Parathyroid adenoma (tissue), 2 donors: ENCODE data around the gene PRDX2.

Experiments
- H2AFZ ChIP-seq: fragments of 300-600 bp; sonication (generic); one replicate; pipeline ENCODE4 v1.7.0; 2017; ENCODE audit warnings: antibody characterized with exemption, mild to moderate bottlenecking
- H3K27ac ChIP-seq: fragments of 300-600 bp; sonication (generic); one replicate; pipeline ENCODE4 v1.7.0; 2017
- H3K27me3 ChIP-seq: fragments of 300-600 bp; sonication (generic); one replicate; pipeline ENCODE4 v1.7.0; 2017; ENCODE audit warnings: low read length; ENCODE audit not compliant: control insufficient read depth, insufficient read depth
- H3K36me3 ChIP-seq: fragments of 300-600 bp; sonication (generic); one replicate; pipeline ENCODE4 v1.7.0; 2017; ENCODE audit warnings: low read length; ENCODE audit not compliant: control insufficient read depth, insufficient read depth
- H3K4me1 ChIP-seq: fragments of 300-600 bp; sonication (generic); one replicate; pipeline ENCODE4 v1.7.0; 2017; ENCODE audit warnings: control low read depth
- H3K4me2 ChIP-seq: fragments of 300-600 bp; sonication (generic); one replicate; pipeline ENCODE4 v1.7.0; 2017; ENCODE audit warnings: low read length
- H3K4me3 ChIP-seq: fragments of 300-600 bp; sonication (generic); one replicate; pipeline ENCODE4 v1.7.0; 2017; ENCODE audit warnings: low read depth, low read length
- H3K79me2 ChIP-seq: fragments of 300-600 bp; sonication (generic); one replicate; pipeline ENCODE4 v1.7.0; 2017; ENCODE audit warnings: control low read depth
- H3K9ac ChIP-seq: fragments of 300-600 bp; sonication (generic); one replicate; pipeline ENCODE4 v1.7.0; 2017; ENCODE audit warnings: mild to moderate bottlenecking
- H3K9me3 ChIP-seq: fragments of 300-600 bp; sonication (generic); one replicate; pipeline ENCODE4 v1.7.0; 2017; ENCODE audit warnings: low read length; ENCODE audit not compliant: control insufficient read depth
- TF ChIP-seq, protein P1 (sequence below): fragments of 300-600 bp; sonication (generic); IDR thresholded peaks from one replicate; pipeline ENCODE4 v1.7.0; 2017; ENCODE audit warnings: antibody characterized with exemption, mild to moderate bottlenecking
- donor health status: primary hyperparathyroidism.

The PRDX2 gene

DNA sequence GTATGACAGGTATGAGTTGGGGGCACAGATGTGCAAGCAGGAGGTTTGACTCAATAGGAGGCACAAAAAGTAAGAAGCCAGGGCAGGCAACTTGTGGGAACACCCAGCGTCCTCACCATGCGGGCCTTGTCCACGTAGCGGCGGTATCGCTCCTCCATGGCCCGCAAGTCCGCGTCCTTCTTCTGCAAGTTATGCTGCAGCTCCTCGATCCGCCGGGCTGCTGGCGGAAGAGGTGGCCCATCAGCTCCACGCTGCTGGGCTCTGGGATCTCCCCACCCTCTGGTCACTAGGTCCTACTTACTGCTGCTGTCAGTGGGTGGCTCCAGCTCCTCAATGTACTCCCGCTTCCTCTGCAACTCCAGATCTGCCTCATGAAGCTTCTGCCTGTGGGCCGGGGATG is 36.9 kb downstream of the PRDX2 start:
- Histone ChIP-seq H3K4me2 (no peak overlapping the region), H3K9me3 (no peaks in the 10 kb centered on the region), H2AFZ (no peak overlapping the region), H3K27me3 (no peaks in the 10 kb centered on the region), H3K27ac (no peak overlapping the region), H3K36me3 (no peaks in the 10 kb centered on the region), H3K9ac (no peak overlapping the region), H3K4me1 (no peaks in the 10 kb centered on the region), H3K79me2 (no peaks in the 10 kb centered on the region), H3K4me3 (no peak overlapping the region)
- TF ChIP-seq, protein P1, sequence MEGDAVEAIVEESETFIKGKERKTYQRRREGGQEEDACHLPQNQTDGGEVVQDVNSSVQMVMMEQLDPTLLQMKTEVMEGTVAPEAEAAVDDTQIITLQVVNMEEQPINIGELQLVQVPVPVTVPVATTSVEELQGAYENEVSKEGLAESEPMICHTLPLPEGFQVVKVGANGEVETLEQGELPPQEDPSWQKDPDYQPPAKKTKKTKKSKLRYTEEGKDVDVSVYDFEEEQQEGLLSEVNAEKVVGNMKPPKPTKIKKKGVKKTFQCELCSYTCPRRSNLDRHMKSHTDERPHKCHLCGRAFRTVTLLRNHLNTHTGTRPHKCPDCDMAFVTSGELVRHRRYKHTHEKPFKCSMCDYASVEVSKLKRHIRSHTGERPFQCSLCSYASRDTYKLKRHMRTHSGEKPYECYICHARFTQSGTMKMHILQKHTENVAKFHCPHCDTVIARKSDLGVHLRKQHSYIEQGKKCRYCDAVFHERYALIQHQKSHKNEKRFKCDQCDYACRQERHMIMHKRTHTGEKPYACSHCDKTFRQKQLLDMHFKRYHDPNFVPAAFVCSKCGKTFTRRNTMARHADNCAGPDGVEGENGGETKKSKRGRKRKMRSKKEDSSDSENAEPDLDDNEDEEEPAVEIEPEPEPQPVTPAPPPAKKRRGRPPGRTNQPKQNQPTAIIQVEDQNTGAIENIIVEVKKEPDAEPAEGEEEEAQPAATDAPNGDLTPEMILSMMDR: no peak

DNA sequence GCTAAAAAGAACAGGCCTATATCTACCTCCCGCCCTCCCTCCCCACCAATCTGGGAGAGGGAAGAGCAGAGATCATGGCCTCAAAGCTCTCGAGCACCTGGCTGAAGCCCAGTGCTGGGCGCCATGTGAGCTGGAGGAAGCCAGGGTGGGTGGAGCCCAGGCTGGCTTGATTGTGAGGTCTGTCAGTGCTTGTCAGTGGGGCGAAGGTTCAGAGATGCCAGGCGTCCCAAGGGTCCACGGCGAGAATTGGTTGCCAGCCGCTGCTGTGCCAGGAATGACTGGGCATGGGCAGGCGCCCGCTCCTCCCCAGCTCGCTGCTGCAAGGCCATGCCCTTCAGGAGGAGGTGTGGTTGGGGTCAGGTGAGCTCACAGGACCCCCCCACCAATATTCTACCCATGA is 38.5 kb downstream of the PRDX2 start:
- no peaks in the 10 kb centered on the region for H3K9me3 ChIP-seq
- H3K4me3 ChIP-seq: no peak overlapping the region
- no peak overlapping the region for H3K4me2 ChIP-seq
- H3K4me1 ChIP-seq: no peaks in the 10 kb centered on the region
- H3K27ac ChIP-seq: no peak overlapping the region
- no peaks in the 10 kb centered on the region for H3K27me3 ChIP-seq
- no peak overlapping the region for H3K9ac ChIP-seq
- TF ChIP-seq, protein P1: no peak
- H3K36me3 ChIP-seq: no peaks in the 10 kb centered on the region
- no peaks in the 10 kb centered on the region for H3K79me2 ChIP-seq
- H2AFZ ChIP-seq: no peak overlapping the region

DNA sequence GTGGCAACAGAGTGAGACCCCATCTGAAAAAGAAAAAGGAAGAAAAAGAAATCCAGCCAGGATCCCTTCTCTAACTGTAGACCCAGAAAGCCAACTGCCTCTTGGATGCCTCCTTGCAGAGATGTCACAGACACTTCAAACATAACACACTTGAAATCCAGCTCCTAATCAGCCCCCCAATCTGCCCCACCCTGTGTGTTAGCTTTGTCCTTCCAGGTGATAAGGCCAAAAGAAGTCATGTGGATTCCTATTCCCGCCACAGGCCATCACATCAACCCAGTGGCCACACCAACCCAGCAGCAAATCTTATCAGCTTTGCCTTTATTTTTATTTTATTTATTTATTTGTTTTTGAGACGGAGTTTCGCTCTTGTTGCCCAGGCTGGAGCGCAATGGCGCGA is 41.9 kb downstream of the PRDX2 start:
- Histone ChIP-seq H3K27ac (no peak overlapping the region), H3K27me3 (no peaks in the 10 kb centered on the region), H2AFZ (no peak overlapping the region)

DNA sequence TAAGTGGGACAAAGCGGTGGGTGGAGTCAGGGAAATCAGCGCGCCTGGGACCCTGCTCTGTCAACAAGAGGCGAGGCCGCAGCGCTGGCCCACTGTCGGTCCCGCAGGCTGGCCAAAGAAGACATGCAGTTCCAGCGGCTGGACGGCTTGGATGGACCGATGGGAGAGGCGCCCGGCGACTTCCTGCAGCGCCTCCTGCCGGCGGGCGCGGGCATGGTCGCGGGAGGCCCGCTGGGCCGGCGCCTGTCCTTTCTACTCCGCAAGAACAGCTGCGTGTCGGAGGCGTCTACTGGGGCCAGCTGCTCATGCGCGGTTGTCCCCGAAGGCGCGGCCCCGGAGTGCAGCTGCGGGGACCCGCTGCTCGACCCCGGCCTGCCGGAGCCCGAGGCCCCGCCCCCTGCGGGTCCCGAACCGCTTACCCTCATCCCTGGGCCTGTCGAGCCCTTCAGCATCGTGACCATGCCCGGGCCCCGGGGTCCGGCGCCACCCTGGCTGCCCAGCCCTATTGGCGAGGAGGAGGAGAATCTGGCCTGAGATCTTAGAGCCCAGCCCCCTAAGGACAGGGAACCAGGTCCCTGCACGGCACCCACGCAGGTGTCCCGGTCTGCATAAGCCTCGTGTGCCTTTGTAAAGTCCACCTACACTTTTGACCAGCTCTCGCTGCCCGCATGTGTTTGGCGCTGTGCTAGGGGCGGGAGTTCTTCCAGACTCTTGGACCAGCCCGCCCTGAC is 43.9 kb downstream of the PRDX2 start:
- H3K4me1 ChIP-seq: peaks cover 2% of the 10 kb centered on the region
- H3K9ac ChIP-seq: no peak overlapping the region
- H3K4me2 ChIP-seq: peak overlapping the region; percentile 42
- TF ChIP-seq, protein P1: peak; percentile 97
- no peaks in the 10 kb centered on the region for H3K79me2 ChIP-seq
- no peaks in the 10 kb centered on the region for H3K27me3 ChIP-seq
- peak overlapping the region; percentile 67 for H3K27ac ChIP-seq
- peak overlapping the region; percentile 3 for H3K4me3 ChIP-seq
- peak overlapping the region; percentile 87 for H2AFZ ChIP-seq
- H3K9me3 ChIP-seq: no peaks in the 10 kb centered on the region
- H3K36me3 ChIP-seq: no peaks in the 10 kb centered on the region

More for the DNA sequence above, 41.9 kb downstream of the PRDX2 start:
- H3K4me2 ChIP-seq: no peak overlapping the region
- TF ChIP-seq, protein P1: no peak
- H3K79me2 ChIP-seq: no peaks in the 10 kb centered on the region
- no peaks in the 10 kb centered on the region for H3K9me3 ChIP-seq
- H3K4me1 ChIP-seq: peaks cover 2% of the 10 kb centered on the region
- H3K9ac ChIP-seq: no peak overlapping the region
- no peaks in the 10 kb centered on the region for H3K36me3 ChIP-seq
- no peak overlapping the region for H3K4me3 ChIP-seq
